OCI-LY7 (cell line): ENCODE results near the gene PRKN. TPM values are rescaled to one million over a fixed set of nuclear protein-coding genes. Genes with fewer than 3 reads are reported as not detected.

ENCODE experiments used
- BruUV-seq: library from RNA; stranded (reverse); fragments of 400-500 nt; replicated peaks from 2 replicates; lab custom pipeline; 2021; lab: Mats Ljungman, UMichigan
- CTCF ChIA-PET: fragments of 300-600 bp; sonication (Branson Sonifier 250); formaldehyde crosslinking; loops from one replicate; lab custom pipeline; 2022; ENCODE audit warnings: antibody characterized with exemption; ENCODE audit not compliant: unreplicated experiment; lab: Charles Lee
- POLR2A ChIA-PET: fragments of 300-600 bp; sonication (Branson Sonifier 250); formaldehyde crosslinking; loops from one replicate; lab custom pipeline; 2022; ENCODE audit warnings: antibody characterized with exemption; lab: Charles Lee
- DNase-seq: peaks from one replicate; pipeline ENCODE4 v3.0.0-alpha.2; 2015; ENCODE audit warnings: low spot score
- H2AFZ ChIP-seq: fragments of 200-600 bp; sonication (generic), shearing (Covaris generic); 2 replicates; pipeline ENCODE4 v1.6.1; 2014; ENCODE audit warnings: mild to moderate bottlenecking, antibody characterized with exemption, low read length, moderate library complexity
- H3K27ac ChIP-seq: fragments of 200-600 bp; sonication (generic); 2 replicates; pipeline ENCODE4 v1.5.1; 2014; ENCODE audit warnings: mixed run types, low read depth, mild to moderate bottlenecking, moderate library complexity, low read length, inconsistent platforms; ENCODE audit not compliant: poor library complexity, severe bottlenecking
- H3K36me3 ChIP-seq: fragments of 200-600 bp; sonication (generic); 2 replicates; pipeline ENCODE4 v1.6.1; 2014; ENCODE audit warnings: mild to moderate bottlenecking, antibody characterized with exemption, low read length, moderate library complexity, mixed read lengths; ENCODE audit not compliant: insufficient read depth
- H3K4me1 ChIP-seq: fragments of 200-600 bp; sonication (generic); 2 replicates; pipeline ENCODE4 v1.5.1; 2014; ENCODE audit warnings: mild to moderate bottlenecking, low read length; ENCODE audit not compliant: insufficient read depth, poor library complexity, severe bottlenecking
- H3K4me2 ChIP-seq: fragments of 200-600 bp; sonication (generic); 2 replicates; pipeline ENCODE4 v1.6.1; 2014; ENCODE audit warnings: mild to moderate bottlenecking, low read length
- H3K4me3 ChIP-seq: fragments of 200-600 bp; sonication (generic); 2 replicates; pipeline ENCODE4 v1.5.1; 2014; ENCODE audit warnings: mild to moderate bottlenecking, low read depth, low read length; ENCODE audit not compliant: poor library complexity, severe bottlenecking
- H3K79me2 ChIP-seq: fragments of 200-600 bp; sonication (generic); 2 replicates; pipeline ENCODE4 v1.6.1; 2016; ENCODE audit warnings: low read depth, mild to moderate bottlenecking, low read length, moderate library complexity, mixed read lengths; ENCODE audit not compliant: insufficient read depth
- H3K9me2 ChIP-seq: fragments of 200-600 bp; sonication (generic); 2 replicates; pipeline ENCODE4 v1.6.1; 2016; ENCODE audit warnings: mild to moderate bottlenecking, low read length, mixed read lengths; ENCODE audit not compliant: insufficient read depth
- H3K9me3 ChIP-seq: fragments of 200-600 bp; sonication (generic); 2 replicates; pipeline ENCODE4 v1.6.1; 2014; ENCODE audit warnings: mild to moderate bottlenecking, mixed run types, low read length, mixed read lengths
- H4K20me1 ChIP-seq: fragments of 200-600 bp; sonication (generic); 2 replicates; pipeline ENCODE4 v1.6.1; 2014; ENCODE audit warnings: mild to moderate bottlenecking, antibody characterized with exemption, low read length, moderate library complexity, mixed read lengths; ENCODE audit not compliant: insufficient read depth
- CTCF ChIP-seq: fragments of 200-600 bp; sonication (generic); conservative IDR thresholded peaks from 2 replicates; pipeline ENCODE4 v1.5.1; 2014; ENCODE audit warnings: mild to moderate bottlenecking, antibody characterized with exemption, low read length, moderate library complexity, mixed read lengths
- EZH2phosphoT487 ChIP-seq: fragments of 200-600 bp; sonication (generic); IDR thresholded peaks from 2 replicates; pipeline ENCODE4 v1.6.1; 2018; ENCODE audit warnings: low read depth, borderline replicate concordance, mild to moderate bottlenecking, mixed run types, antibody characterized with exemption, low read length, moderate library complexity, mixed read lengths
- intact Hi-C: fragments of 100-400 bp; cut with micrococcal nuclease; formaldehyde crosslinking; loops from one replicate; pipeline ENCODE4 v1.10.0; 2022; ENCODE audit not compliant: unreplicated experiment
- total RNA-seq, 2 experiments: library from RNA; depleted of rRNA in 1 of 2; stranded (reverse); fragments of >200 nt in 1 of 2; shearing (Covaris generic) in 1 of 2; gene quantifications; 2 replicates each; pipeline ENCODE4 v1.2.3, GENCODE V29; 2014 to 2022

Gene PRKN
- total RNA-seq, 2 experiments from 2014 or later, result 1.3 to 2.0 TPM

DNA sequence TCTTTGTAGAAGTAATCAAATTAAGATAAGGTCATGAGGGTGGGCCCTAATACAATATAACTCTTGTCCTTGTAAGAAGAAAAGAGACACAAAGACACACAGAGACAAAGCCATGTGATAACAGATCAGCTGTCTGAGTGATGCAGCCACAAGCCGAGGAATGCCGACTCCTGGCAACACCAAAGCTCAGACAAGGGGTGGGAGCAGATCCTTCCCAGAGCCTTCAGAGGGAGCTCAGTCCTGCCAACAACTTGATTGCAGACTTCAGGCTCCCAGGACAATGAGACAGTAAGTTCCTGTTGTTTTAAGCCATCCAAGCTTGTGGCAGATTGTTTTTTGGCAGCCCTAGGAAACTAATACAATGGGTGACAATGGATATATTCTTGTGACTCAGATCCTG, 1128.7 kb downstream of the PRKN start:
- DNase-seq, result no peak
- no peak for TF ChIP-seq CTCF
- TF ChIP-seq EZH2phosphoT487, result no peak
- intact Hi-C loops, result no loop called here
- H3K9me3 ChIP-seq, result no peaks in the 10 kb centered on the region
- no peak overlapping the region for H3K27ac ChIP-seq
- no peaks in the 10 kb centered on the region for H3K9me2 ChIP-seq
- no peaks in the 10 kb centered on the region for H4K20me1 ChIP-seq
- H3K4me3 ChIP-seq, result no peak overlapping the region
- H2AFZ ChIP-seq, result no peak overlapping the region
- ChIA-PET POLR2A (no interaction called here), CTCF (no interaction called here)
- no TSS peak for BruUV-seq
- H3K79me2 ChIP-seq, result no peaks in the 10 kb centered on the region
- H3K36me3 ChIP-seq, result no peaks in the 10 kb centered on the region
- H3K4me2 ChIP-seq, result no peak overlapping the region
- H3K4me1 ChIP-seq, result no peaks in the 10 kb centered on the region

- intact Hi-C loops, result no loop called here
- POLR2A ChIA-PET, result no interaction called here
- no peak overlapping the region for H3K27ac ChIP-seq
- TF ChIP-seq CTCF (no peak), EZH2phosphoT487 (no peak)
- DNase-seq, result no peak
- no peaks in the 10 kb centered on the region for H4K20me1 ChIP-seq
- H3K4me2 ChIP-seq, result no peak overlapping the region
- no peak overlapping the region for H2AFZ ChIP-seq
- no TSS peak for BruUV-seq
- no peak overlapping the region for H3K4me3 ChIP-seq
- H3K4me1 ChIP-seq, result no peaks in the 10 kb centered on the region
- no peaks in the 10 kb centered on the region for H3K9me2 ChIP-seq
- H3K9me3 ChIP-seq, result no peaks in the 10 kb centered on the region
- H3K79me2 ChIP-seq, result no peaks in the 10 kb centered on the region
- no peaks in the 10 kb centered on the region for H3K36me3 ChIP-seq
- CTCF ChIA-PET, result no interaction called here
Observed at GRCh38 chr6:161596807-161597520, 1130.6 kb downstream of the PRKN start.

DNA sequence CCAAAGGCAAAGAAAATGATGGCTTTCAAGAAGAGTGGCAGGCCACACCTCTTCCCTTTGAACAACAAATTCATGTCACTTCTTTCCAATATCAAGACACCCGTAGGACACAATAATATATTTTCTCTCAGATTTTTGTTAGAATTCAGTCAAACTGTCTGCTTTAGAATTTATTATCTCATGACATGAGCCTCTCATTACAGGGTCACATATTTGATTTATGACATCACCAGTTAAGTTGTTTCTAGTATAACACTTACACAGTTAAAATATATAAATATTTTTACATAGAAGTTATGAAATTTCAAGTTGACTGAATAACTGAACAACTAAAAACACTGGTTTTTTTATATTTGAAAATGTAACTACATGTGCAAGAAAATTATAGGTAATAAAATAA, 1133.2 kb downstream of the PRKN start:
- H3K27ac ChIP-seq, result no peak overlapping the region
- ChIA-PET POLR2A (no interaction called here), CTCF (no interaction called here)
- H3K9me3 ChIP-seq, result no peaks in the 10 kb centered on the region
- no peaks in the 10 kb centered on the region for H3K36me3 ChIP-seq
- H3K9me2 ChIP-seq, result no peaks in the 10 kb centered on the region
- BruUV-seq, result no TSS peak
- no peaks in the 10 kb centered on the region for H4K20me1 ChIP-seq
- no peaks in the 10 kb centered on the region for H3K79me2 ChIP-seq
- no peak overlapping the region for H3K4me2 ChIP-seq
- intact Hi-C loops, result no loop called here
- no peak overlapping the region for H3K4me3 ChIP-seq
- TF ChIP-seq CTCF (no peak), EZH2phosphoT487 (no peak)
- DNase-seq, result no peak
- H3K4me1 ChIP-seq, result no peaks in the 10 kb centered on the region
- no peak overlapping the region for H2AFZ ChIP-seq
